HL-60 (cell line): Measurements from ENCODE around the gene EDRF1.

ENCODE experiments used
- DNase-seq, 2 experiments: peaks; one replicate each; pipeline ENCODE4 v3.0.0-alpha.2; 2010 to 2020; ENCODE audit warnings: low read depth in 1 of 2, low spot score in 1 of 2
- H3K27ac ChIP-seq: fragments of 250-450 bp; sonication (Bioruptor Pico); replicated peaks from 2 replicates; pipeline ENCODE4 v1.5.1; 2020; ENCODE audit warnings: mild to moderate bottlenecking, moderate library complexity
- H3K27me3 ChIP-seq: fragments of 250-450 bp; sonication (Bioruptor Pico); 2 replicates; pipeline ENCODE4 v1.5.1; 2021; ENCODE audit warnings: mild to moderate bottlenecking, moderate library complexity; ENCODE audit not compliant: insufficient read depth, poor library complexity, severe bottlenecking
- H3K4me3 ChIP-seq: replicated peaks from 2 replicates; pipeline ENCODE4 v1.5.1; 2011; ENCODE audit warnings: mild to moderate bottlenecking, control low read depth, low read length; ENCODE audit not compliant: insufficient read depth
- CTCF ChIP-seq: IDR thresholded peaks from one replicate; pipeline ENCODE4 v1.5.1; 2011; ENCODE audit warnings: low read length, control low read depth, inconsistent platforms; ENCODE audit not compliant: insufficient read depth
- GABPA ChIP-seq: IDR thresholded peaks from 2 replicates; pipeline ENCODE4 v1.6.1; 2012; ENCODE audit warnings: low read depth
- POLR2AphosphoS5 ChIP-seq: IDR thresholded peaks from 2 replicates; pipeline ENCODE4 v1.6.1; 2012; ENCODE audit warnings: low read depth
- REST ChIP-seq: IDR thresholded peaks from 2 replicates; pipeline ENCODE4 v1.6.1; 2012; ENCODE audit warnings: low read depth; ENCODE audit not compliant: insufficient replicate concordance
- SPI1 ChIP-seq: IDR thresholded peaks from 2 replicates; pipeline ENCODE4 v1.6.1; 2012; ENCODE audit warnings: low read depth, mild to moderate bottlenecking, borderline replicate concordance

The EDRF1 gene

GRCh38 chr10:125699562-125700143 lies 19.9 kb upstream of the EDRF1 start:
- H3K27ac ChIP-seq: no peak overlapping the region
- H3K4me3 ChIP-seq: no peak overlapping the region
- TF ChIP-seq SPI1: no peak
- TF ChIP-seq REST: no peak
- TF ChIP-seq CTCF: no peak
- TF ChIP-seq GABPA: no peak
- TF ChIP-seq POLR2AphosphoS5: no peak
- H3K27me3 ChIP-seq: no peaks in the 10 kb centered on the region
- DNase-seq: no peak

GRCh38 chr10:125700355-125700911 lies 19.1 kb upstream of the EDRF1 start:
- TF ChIP-seq POLR2AphosphoS5: no peak
- TF ChIP-seq CTCF: no peak
- Histone ChIP-seq H3K27me3 (no peaks in the 10 kb centered on the region), H3K4me3 (no peak overlapping the region), H3K27ac (no peak overlapping the region)
- no peak for DNase-seq

GRCh38 chr10:125707541-125708468 lies 11.7 kb upstream of the EDRF1 start:
- Histone ChIP-seq H3K4me3 (no peak overlapping the region), H3K27me3 (no peaks in the 10 kb centered on the region), H3K27ac (no peak overlapping the region)
- TF ChIP-seq GABPA (no peak), CTCF (no peak), SPI1 (no peak), REST (no peak), POLR2AphosphoS5 (no peak)
- DNase-seq: no peak
